ENCODE results near the gene RFPL4AL1.
A peak's percentile ranks its signal among the peaks of the same experiment; 100 is the strongest.

The RFPL4AL1 gene

DNA sequence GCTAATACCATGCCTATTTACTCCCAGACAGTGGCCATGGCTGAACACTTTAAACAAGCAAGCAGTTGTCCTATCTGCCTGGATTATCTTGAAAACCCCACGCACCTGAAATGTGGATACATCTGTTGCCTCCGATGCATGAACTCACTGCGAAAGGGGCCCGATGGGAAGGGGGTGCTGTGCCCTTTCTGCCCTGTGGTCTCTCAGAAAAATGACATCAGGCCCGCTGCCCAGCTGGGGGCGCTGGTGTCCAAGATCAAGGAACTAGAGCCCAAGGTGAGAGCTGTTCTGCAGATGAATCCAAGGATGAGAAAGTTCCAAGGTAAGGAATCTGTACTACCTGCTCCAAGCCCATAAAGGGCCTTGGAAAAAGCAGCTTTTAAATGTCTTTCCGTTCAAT is 8.6 kb downstream of the RFPL4AL1 start:
- FAIRE-seq (no peak), DNase-seq (ENCODE audit: insufficient read length, low spot score) (no peak)
- TF ChIP-seq POLR2AphosphoS5 (IDR thresholded peaks at IDR 0.05; ENCODE audit: low read depth, low read length) (no peak), TAF1 (IDR thresholded peaks at IDR 0.05; ENCODE audit: low read depth, low read length) (no peak), POU2F2 (IDR thresholded peaks at IDR 0.05; ENCODE audit: low read depth, low read length) (no peak), POLR2A (IDR thresholded peaks at IDR 0.05; ENCODE audit: low read depth, low read length) (no peak), PAX5 (IDR thresholded peaks at IDR 0.05; ENCODE audit: insufficient read depth, low read length, severe bottlenecking) (no peak), SPI1 (IDR thresholded peaks at IDR 0.05; ENCODE audit: low read depth, low read length) (no peak)

DNA sequence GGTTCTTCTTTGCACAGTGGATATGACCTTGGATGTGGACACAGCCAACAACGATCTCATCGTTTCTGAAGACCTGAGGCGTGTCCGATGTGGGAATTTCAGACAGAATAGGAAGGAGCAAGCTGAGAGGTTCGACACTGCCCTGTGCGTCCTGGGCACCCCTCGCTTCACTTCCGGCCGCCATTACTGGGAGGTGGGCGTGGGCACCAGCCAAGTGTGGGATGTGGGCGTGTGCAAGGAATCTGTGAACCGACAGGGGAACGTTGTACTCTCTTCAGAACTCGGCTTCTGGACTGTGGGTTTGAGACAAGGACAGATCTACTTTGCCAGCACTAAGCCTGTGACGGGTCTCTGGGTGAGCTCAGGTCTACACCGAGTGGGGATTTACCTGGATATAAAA is 9.4 kb downstream of the RFPL4AL1 start:
- DNase-seq (ENCODE audit: insufficient read length, low spot score) (no peak), FAIRE-seq (no peak)
- TF ChIP-seq PAX5 (IDR thresholded peaks at IDR 0.05; ENCODE audit: insufficient read depth, low read length, severe bottlenecking) (no peak), TAF1 (IDR thresholded peaks at IDR 0.05; ENCODE audit: low read depth, low read length) (no peak), SPI1 (IDR thresholded peaks at IDR 0.05; ENCODE audit: low read depth, low read length) (no peak), POLR2AphosphoS5 (IDR thresholded peaks at IDR 0.05; ENCODE audit: low read depth, low read length) (no peak), POU2F2 (IDR thresholded peaks at IDR 0.05; ENCODE audit: low read depth, low read length) (no peak), POLR2A (IDR thresholded peaks at IDR 0.05; ENCODE audit: low read depth, low read length) (no peak)

GRCh38 chr19:55781112-55781511 is 12.2 kb downstream of the RFPL4AL1 start:
- FAIRE-seq = no peak
- no peak for TF ChIP-seq POU2F2 (IDR thresholded peaks at IDR 0.05; ENCODE audit: low read depth, low read length)
- no peak for TF ChIP-seq PAX5 (IDR thresholded peaks at IDR 0.05; ENCODE audit: insufficient read depth, low read length, severe bottlenecking)
- no peak for TF ChIP-seq SPI1 (IDR thresholded peaks at IDR 0.05; ENCODE audit: low read depth, low read length)
- no peak for TF ChIP-seq TAF1 (IDR thresholded peaks at IDR 0.05; ENCODE audit: low read depth, low read length)
- TF ChIP-seq POLR2A (IDR thresholded peaks at IDR 0.05; ENCODE audit: low read depth, low read length) = no peak
- no peak for TF ChIP-seq POLR2AphosphoS5 (IDR thresholded peaks at IDR 0.05; ENCODE audit: low read depth, low read length)
- no peak for DNase-seq (ENCODE audit: insufficient read length, low spot score)

- TF ChIP-seq TAF1 (IDR thresholded peaks at IDR 0.05; ENCODE audit: low read depth, low read length) (no peak), POU2F2 (IDR thresholded peaks at IDR 0.05; ENCODE audit: low read depth, low read length) (no peak), SPI1 (IDR thresholded peaks at IDR 0.05; ENCODE audit: low read depth, low read length) (no peak), POLR2A (IDR thresholded peaks at IDR 0.05; ENCODE audit: low read depth, low read length) (no peak), PAX5 (IDR thresholded peaks at IDR 0.05; ENCODE audit: insufficient read depth, low read length, severe bottlenecking) (no peak), POLR2AphosphoS5 (IDR thresholded peaks at IDR 0.05; ENCODE audit: low read depth, low read length) (no peak)
- FAIRE-seq = no peak
- no peak for DNase-seq (ENCODE audit: insufficient read length, low spot score)
Measured at GRCh38 chr19:55795021-55795420, 26.1 kb downstream of the RFPL4AL1 start.

- DNase-seq (ENCODE audit: insufficient read length, low spot score) (no peak), FAIRE-seq (no peak)
- TF ChIP-seq SPI1 (IDR thresholded peaks at IDR 0.05; ENCODE audit: low read depth, low read length) (no peak), PAX5 (IDR thresholded peaks at IDR 0.05; ENCODE audit: insufficient read depth, low read length, severe bottlenecking) (no peak), TAF1 (IDR thresholded peaks at IDR 0.05; ENCODE audit: low read depth, low read length) (no peak), POLR2A (IDR thresholded peaks at IDR 0.05; ENCODE audit: low read depth, low read length) (no peak), POU2F2 (IDR thresholded peaks at IDR 0.05; ENCODE audit: low read depth, low read length) (no peak), POLR2AphosphoS5 (IDR thresholded peaks at IDR 0.05; ENCODE audit: low read depth, low read length) (no peak)
Measured at GRCh38 chr19:55801416-55801815, 32.5 kb downstream of the RFPL4AL1 start.

GRCh38 chr19:55802281-55802680 is 33.4 kb downstream of the RFPL4AL1 start:
- TF ChIP-seq TAF1 (IDR thresholded peaks at IDR 0.05; ENCODE audit: low read depth, low read length) = no peak
- no peak for TF ChIP-seq SPI1 (IDR thresholded peaks at IDR 0.05; ENCODE audit: low read depth, low read length)
- no peak for TF ChIP-seq POU2F2 (IDR thresholded peaks at IDR 0.05; ENCODE audit: low read depth, low read length)
- no peak for TF ChIP-seq PAX5 (IDR thresholded peaks at IDR 0.05; ENCODE audit: insufficient read depth, low read length, severe bottlenecking)
- TF ChIP-seq POLR2AphosphoS5 (IDR thresholded peaks at IDR 0.05; ENCODE audit: low read depth, low read length) = no peak
- TF ChIP-seq POLR2A (IDR thresholded peaks at IDR 0.05; ENCODE audit: low read depth, low read length) = no peak
- DNase-seq (ENCODE audit: insufficient read length, low spot score) = no peak
- FAIRE-seq = no peak

DNA sequence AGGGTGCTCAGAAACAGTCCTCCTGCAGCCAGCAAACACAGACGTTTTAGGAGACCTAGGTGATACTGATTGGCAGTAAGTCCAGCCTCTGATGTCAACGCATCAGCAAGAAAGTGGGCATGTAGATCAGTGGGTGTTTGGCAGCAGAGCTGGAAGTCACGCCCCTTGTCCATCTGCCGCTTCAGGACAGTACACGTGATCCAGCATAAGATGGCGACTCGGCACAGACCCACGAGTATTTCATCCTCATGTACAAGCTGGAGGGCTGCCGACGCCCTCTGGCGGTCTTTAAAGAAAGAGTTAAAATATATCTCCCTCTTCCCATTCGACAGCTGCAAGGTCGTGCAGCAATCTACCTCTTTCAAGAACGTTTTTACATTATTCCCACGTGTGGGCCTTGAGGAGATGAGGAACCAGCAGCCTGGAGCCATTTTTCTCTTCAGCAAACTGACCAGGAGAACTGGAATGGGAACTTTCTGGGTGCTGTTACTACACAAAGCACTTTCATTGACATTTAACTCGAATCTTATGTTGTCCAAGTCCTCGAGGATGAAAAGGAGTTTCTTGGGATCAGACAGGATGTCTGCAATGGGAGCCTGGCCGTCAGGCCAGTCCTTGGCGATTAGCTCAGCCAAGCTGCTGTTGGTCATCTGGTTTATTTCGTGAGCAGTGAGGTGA is 40.6 kb downstream of the RFPL4AL1 start:
- TF ChIP-seq SPI1 (IDR thresholded peaks at IDR 0.05; ENCODE audit: low read depth, low read length) = no peak
- TF ChIP-seq TAF1 (IDR thresholded peaks at IDR 0.05; ENCODE audit: low read depth, low read length) = no peak
- no peak for TF ChIP-seq POLR2AphosphoS5 (IDR thresholded peaks at IDR 0.05; ENCODE audit: low read depth, low read length)
- no peak for TF ChIP-seq POLR2A (IDR thresholded peaks at IDR 0.05; ENCODE audit: low read depth, low read length)
- TF ChIP-seq PAX5 (IDR thresholded peaks at IDR 0.05; ENCODE audit: insufficient read depth, low read length, severe bottlenecking) = no peak
- TF ChIP-seq POU2F2 (IDR thresholded peaks at IDR 0.05; ENCODE audit: low read depth, low read length) = no peak
- peak; percentile 29 for DNase-seq (ENCODE audit: insufficient read length, low spot score)
- peak; percentile 65 for FAIRE-seq

DNA sequence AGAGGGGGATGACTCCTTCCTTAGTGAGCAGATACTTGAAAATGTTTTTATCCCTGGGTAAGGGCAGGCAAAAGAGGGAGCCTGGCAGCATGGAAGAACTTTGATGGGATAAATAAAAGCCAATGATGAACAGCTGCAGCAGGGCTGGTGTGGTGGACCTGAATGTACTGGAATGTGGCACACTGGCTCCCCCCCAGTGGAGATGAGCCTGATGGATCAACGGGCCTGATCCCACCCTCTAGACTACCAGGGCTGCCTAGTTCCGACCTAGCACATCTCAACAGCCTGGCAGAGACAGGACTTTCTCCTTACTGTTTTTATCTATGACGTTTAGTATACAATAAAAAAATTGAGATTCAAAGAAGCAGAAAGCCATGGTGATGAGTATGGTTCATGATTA is 42.4 kb downstream of the RFPL4AL1 start:
- TF ChIP-seq POU2F2 (IDR thresholded peaks at IDR 0.05; ENCODE audit: low read depth, low read length) = no peak
- no peak for TF ChIP-seq PAX5 (IDR thresholded peaks at IDR 0.05; ENCODE audit: insufficient read depth, low read length, severe bottlenecking)
- no peak for TF ChIP-seq TAF1 (IDR thresholded peaks at IDR 0.05; ENCODE audit: low read depth, low read length)
- no peak for TF ChIP-seq SPI1 (IDR thresholded peaks at IDR 0.05; ENCODE audit: low read depth, low read length)
- TF ChIP-seq POLR2AphosphoS5 (IDR thresholded peaks at IDR 0.05; ENCODE audit: low read depth, low read length) = no peak
- TF ChIP-seq POLR2A (IDR thresholded peaks at IDR 0.05; ENCODE audit: low read depth, low read length) = no peak
- FAIRE-seq (no peak), DNase-seq (ENCODE audit: insufficient read length, low spot score) (no peak)

GRCh38 chr19:55812449-55812848 is 43.5 kb downstream of the RFPL4AL1 start:
- DNase-seq (ENCODE audit: insufficient read length, low spot score) = no peak
- TF ChIP-seq TAF1 (IDR thresholded peaks at IDR 0.05; ENCODE audit: low read depth, low read length) = no peak
- no peak for TF ChIP-seq SPI1 (IDR thresholded peaks at IDR 0.05; ENCODE audit: low read depth, low read length)
- TF ChIP-seq PAX5 (IDR thresholded peaks at IDR 0.05; ENCODE audit: insufficient read depth, low read length, severe bottlenecking) = no peak
- TF ChIP-seq POLR2AphosphoS5 (IDR thresholded peaks at IDR 0.05; ENCODE audit: low read depth, low read length) = no peak
- TF ChIP-seq POU2F2 (IDR thresholded peaks at IDR 0.05; ENCODE audit: low read depth, low read length) = no peak
- no peak for TF ChIP-seq POLR2A (IDR thresholded peaks at IDR 0.05; ENCODE audit: low read depth, low read length)
- no peak for FAIRE-seq

All from GM12891 (cell line).